GM21381 (cell line): ENCODE data around the gene VAV3.
"Not testable (repeated sequence)": the region's sequence is repeated elsewhere in the genome, so short reads cannot be mapped to it uniquely, and the experiment has no call there.

Experiments
- ATAC-seq: cut with Tn5 transposase; IDR thresholded peaks from one replicate; pipeline ENCODE4 v1.9.1; 2021; ENCODE audit warnings: mild to moderate bottlenecking, moderate library complexity; ENCODE audit not compliant: unreplicated experiment

The VAV3 gene

DNA sequence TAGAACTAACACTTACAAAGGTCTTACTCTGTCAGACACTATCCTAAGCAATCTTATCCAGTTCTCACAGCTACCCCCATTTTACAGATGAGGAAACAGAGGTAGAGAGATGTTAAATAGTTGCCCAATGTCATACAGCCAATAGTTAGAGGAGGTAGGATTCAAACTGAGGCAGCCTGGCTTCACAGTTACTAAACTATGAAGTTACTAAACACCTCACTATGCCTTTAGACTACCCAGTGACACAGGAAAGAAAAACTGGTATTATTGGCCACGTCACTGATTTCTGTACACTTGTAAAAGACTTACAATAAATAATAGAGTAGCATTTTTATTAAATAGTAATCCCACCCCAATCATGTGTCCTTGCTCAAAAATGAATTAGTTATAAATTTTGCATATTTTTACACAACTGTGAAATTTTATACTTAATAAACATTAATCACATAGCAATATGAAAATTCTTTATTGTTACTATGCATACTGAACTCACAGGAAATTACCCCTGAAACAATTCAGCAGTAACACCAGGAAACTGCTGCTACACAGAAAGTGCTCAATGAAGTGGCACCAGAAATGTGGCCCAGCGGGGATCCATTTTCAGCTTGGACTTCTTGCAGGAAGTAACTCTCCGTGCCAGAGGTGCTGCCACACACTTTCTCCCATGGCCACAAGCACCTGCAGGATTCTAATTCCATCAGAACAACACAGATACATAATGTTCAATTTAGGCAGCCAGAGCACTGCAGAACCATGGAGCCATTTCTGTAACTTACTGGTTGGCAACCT is 69.4 kb downstream of the VAV3 start:
- no peak for ATAC-seq

DNA sequence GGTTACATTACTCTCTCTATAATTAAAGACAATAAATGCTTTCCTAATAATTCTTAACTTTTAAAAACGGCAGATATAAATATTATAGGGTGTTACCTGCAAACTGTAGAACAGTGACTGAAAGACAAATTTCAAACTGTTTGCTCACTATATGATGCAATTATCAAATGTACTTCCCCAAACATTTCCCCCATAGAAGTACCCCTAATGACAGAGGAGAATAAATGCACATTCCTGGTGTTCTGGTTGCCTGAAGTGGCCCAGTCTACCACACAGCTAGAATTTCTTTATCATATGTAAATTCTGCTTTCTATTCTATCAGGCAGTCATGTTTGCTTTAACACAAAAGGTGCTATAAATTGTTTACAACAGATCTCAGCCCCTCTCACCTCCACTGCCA is 70.4 kb downstream of the VAV3 start:
- ATAC-seq, result no peak

DNA sequence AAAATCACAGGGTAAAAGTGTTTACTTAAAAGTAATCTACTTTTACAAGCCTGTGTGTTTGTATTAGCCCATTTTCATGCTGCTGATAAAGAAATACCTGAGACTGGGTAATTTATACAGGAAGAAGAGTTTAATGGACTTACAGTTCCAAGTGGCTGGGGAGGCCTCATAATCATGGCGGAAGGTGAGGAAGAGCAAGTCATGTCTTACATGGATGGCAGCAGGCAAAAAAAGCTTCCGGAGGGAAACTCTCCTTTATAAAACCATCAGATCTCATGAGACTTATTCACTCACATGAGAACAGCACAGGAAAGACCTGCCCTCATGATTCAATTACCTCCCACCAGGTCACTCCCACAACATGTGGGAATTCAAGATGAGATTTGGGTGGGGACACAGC is 71.6 kb downstream of the VAV3 start:
- ATAC-seq, result not testable (repeated sequence)

DNA sequence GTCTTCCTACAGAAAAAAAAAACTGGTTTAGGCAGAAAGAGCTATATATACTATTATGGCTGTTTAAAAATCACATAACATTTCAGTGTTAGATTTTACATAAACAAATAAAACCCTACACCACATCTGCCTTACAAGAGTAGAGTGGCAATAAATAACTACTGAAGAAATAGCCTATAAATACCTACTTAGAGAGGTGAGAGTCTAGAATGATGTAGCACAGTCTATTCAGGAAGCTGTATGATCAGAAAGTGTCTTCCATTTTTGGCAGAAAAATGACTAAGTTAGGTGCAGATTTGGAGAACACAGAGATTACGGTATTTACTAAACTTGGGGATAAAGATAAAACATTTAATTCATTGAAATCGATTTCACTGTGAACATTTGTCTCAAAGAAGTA is 75.5 kb downstream of the VAV3 start:
- no peak for ATAC-seq

DNA sequence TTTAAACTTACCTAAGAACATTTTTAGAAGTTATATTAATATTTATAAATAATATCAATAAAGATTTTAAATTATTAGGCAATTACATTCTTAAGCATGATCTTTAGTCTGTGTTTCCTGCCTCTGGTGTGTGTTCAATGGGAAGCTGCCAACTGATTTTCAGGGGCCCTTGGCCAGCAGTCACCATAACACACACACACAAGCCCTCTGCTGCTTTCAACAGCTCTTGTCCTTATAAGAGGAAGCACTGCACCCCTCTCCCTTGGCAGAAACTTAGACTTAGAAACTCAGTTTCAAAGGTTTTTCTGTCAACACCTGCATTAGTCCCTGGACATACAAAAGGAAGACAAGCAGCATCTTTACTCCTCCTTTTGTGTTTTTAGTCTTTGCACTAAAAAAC is 81.4 kb downstream of the VAV3 start:
- no peak for ATAC-seq

DNA sequence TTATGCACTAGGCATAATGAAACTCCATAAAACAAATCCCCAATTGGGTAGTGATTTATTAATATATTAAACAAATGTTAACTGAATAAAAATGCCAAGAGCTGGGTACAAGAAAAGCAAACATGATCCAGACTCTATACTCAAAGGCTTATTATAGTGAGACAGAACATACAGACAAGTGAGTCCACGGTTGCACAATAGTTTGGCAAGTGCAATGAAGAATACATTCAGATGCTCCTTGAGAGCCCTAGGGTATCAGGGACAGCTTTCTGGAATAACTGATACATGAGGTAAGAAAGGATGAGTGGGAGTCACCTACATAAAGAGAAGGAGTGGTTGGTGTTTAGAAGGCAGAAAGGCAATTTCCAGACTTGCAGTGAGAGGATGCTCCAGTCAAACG is 85.1 kb downstream of the VAV3 start:
- no peak for ATAC-seq

DNA sequence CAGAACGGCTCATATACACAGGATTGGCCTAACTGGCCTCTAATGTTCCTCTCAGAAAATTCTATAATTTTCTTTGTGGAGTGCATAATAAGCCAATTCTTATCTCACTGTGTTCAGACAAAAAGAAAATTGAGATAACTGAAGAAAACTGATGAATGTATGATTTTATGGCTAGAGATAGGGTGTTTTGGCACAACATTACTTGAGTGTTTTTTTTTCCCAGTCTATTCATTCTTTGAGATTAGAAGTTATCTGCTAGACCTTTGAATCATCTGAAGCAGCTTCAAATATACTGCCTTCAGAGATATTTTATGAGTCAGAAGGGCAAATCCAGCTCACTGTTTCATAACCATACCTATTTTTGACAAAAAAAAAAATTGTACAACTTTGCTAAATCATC is 85.6 kb downstream of the VAV3 start:
- no peak for ATAC-seq

DNA sequence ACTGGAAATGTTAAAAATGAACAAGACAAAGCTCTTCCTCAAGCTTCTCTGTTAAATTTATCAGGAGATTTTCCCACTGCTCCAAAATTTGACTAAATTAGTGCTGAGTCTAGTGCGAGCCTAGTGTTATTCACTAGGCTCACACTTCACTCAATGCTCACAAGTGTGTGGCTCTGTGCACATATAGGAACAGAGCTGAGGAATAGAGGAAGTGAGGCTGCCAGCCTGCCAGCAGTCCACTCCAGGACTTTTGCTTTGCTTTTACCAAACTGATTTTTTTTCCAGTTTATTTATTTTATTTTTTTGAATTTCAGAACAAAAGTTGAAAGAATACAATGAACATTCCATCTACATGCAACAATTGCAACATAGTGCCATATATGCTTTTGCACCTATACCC is 87.2 kb downstream of the VAV3 start:
- ATAC-seq, result no peak

DNA sequence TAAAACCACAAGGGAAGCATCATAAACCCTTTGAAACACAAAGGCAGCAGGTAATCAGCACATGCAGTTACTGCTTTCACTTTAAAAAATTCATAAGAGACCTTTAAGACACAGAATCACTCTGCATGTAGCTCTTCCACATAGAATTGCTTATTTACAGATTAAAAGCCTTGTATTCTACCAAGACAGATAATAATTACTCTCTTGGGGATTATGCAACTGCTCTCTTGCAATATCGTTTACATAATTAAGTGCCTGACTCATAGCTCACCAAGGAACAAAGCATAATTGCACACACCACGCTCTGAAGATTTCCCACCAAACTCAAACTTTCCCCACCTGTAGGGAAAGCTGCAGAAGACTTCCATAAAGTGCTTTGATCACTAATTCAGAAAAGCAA is 87.9 kb downstream of the VAV3 start:
- ATAC-seq, result no peak

DNA sequence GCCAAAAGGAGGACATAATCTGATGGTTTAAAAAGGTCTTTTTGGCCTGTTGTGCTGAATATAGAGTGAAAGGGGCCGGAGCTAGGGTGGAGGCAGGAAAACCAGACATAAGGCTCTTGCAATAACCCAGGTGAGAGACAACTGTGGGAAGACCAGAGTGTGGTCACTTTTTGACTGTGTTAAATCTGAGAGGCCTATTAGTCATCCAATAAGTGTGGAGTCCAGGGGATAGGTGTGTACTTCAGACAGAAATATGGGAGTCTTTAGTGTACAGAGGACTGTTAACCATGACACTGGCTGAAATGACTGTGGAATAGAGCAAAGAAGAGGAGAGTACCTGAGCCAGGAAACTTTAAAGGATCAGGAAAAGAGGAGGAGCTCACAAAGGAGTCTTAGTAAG is 89.3 kb downstream of the VAV3 start:
- ATAC-seq, result no peak

DNA sequence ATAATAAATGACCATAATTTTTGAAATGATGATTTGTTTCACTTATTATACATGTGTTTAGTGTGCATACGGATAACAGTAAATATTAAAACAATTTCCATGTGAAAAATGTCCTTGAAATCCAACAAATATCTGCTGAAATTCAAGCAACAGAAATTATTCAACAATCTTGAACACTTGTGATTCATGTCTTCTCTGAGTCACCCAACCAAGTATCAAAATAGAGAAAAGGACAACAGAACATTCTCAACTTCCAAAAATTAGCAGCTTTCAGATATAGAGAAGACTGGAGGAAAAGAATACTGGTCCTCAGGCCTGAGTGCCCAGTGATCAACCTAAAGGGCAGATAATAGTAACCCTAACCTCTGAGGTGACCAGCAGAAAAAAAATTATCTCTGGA is 90.8 kb downstream of the VAV3 start:
- ATAC-seq, result no peak

DNA sequence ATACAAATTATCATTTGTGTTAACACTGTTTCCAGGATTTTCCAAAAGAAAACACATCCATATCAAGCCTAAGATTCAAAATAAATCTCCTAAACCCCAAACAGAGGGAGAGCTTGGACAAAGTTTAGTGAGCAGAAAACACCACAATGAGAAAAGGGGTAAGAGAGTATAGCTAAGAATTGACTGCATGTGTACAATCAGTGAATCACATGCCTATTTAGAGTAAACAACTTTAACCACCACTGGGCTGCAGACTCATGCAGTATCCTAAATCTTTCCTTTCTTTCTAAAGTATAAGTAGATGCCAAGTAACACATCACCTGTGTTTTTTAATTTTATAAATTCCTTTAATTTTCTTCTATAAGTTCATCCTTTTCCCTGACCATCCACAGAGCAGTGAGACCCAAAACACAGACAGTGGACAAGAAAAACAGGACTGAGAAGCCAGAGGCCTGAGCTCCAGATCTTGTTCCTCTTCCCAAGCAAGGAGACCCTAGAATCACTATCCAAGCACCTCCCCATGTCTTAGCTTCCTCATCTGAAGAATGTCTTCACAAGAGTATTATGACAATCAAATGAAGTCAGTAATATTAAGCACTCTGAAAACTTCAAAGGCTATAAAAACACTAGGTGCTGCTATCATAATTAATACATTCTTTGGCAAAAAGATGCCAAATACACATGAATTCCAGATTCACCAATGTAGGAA is 93.1 kb downstream of the VAV3 start:
- ATAC-seq, result no peak

DNA sequence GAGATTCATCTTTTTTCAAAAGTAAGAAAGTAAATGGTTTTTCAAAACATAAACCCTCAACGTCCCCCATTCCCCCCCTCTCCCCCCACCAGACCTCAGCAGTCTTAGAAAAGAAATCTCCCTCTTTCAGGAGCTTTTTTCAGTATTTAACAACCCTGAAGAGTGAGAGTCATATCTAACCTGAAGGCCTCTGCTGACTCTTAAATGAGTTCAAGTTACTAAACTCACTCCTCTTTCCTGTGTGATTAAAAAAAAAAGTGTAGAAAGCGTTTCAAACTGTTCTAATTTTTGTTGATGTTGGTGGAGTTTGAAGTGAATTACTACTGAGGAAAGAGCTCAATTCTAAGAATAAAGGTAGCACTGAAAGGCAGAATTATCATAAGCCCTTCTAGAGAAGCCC is 93.7 kb downstream of the VAV3 start:
- ATAC-seq, result no peak

DNA sequence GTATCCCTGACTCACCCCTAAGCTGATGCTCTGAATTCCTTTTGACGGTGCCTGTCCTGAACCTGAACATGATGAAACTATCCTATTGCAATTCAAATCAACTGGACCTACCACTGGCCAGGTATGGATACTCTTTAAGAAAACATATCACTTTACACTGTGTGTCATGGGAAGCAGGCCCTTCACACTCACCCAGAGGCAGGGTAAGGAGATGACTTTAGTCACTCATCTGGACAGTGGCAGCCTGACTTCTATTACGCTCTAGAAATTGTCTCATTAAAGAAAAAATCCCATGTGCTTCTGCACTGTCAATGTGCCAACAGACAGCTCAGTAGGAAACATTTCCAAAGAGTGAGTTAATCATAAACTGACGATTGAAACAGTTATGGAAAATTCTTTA is 94.3 kb downstream of the VAV3 start:
- no peak for ATAC-seq

DNA sequence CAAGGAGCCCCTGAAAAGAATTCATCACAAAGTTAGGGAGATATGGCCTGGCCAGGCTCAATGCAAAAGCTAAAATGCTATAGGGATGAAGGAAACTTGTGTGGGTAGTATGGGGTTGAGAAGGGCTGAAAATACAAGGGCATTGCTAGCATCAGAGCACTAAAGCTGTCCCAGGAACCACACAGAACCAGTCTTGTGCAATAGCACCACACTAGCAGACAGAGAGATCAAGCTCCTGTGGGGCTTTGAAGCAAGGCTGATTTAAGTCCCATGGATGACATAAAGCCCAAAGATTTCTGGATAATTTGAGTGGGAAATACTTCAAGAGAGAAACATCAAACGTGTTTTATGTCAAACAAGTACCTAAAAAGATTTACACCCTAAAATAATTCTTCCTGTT is 97.1 kb downstream of the VAV3 start:
- ATAC-seq, result no peak

DNA sequence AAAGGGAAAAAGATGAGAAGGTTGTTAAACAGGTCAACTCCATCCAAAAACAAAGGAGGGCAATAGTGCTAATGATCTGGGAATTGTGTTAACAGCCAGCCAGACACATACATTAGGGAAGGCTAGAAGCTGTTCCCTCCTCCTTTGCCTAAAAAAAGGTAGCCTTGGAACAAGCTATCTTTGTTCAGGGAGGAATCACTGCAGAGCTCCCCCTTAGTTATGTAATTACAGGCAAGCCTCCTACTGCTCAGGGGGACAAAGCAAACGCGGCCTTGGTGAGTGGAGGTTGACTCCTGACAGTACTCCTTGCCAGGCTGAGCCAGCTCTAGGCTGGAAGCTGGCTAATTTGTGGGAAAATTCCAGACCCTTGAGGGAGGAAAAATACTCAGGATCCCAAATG is 97.6 kb downstream of the VAV3 start:
- ATAC-seq, result no peak

DNA sequence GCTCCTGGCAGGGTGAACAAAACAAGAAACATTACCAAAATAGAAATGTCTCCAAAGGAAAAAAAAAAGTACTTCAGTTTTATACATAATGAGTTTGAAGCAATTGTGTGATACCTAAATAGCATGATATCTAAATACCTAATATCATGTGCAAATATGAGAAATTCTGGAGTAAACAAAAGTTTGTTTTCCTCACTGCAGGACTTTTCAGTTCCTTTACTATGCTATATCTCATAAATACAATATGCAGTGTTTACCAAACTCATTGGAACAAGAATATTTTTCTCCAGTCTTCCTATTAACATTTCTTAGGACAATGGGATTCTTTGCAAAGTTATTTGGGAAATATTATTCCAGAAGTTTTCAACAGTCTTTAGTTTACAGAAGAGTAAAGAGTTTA is 98.1 kb downstream of the VAV3 start:
- no peak for ATAC-seq

DNA sequence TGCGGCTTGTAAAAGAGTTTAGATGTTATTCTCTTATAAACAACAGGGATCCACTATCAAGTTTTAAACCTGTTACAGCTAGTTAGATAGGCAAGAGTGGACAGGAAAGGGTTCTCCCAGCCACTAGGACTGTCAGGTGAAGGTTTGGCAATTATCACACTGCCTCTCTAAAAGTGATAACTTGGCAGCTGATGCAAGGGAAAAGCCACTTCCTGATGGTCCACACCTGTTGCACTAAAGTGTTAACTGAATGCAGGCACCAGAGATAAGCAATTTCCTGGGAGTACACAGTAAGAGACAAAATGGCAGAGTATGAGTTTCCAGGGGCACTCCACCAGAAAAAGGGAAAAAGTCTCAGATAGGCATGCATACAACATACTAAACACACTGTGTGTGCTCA is 99.4 kb downstream of the VAV3 start:
- no peak for ATAC-seq

DNA sequence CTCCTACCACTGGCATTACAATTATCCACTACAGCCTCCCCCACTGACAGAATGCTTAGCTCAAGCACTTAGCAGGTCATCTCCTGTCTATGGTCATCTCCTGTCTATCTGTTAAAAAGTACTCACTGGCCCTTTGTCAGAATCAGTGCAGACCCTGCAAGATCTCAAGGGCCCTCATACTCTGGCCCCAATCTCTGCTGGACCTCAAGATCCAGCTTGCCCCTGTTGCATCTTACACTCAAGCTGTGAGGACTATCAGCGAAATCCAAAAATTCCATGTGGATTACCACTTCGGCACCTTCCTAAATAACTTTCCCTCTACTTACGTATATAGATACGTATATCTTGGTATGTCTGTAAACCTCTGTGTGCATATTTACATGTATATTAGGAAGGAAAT is 101.6 kb downstream of the VAV3 start:
- ATAC-seq, result no peak

DNA sequence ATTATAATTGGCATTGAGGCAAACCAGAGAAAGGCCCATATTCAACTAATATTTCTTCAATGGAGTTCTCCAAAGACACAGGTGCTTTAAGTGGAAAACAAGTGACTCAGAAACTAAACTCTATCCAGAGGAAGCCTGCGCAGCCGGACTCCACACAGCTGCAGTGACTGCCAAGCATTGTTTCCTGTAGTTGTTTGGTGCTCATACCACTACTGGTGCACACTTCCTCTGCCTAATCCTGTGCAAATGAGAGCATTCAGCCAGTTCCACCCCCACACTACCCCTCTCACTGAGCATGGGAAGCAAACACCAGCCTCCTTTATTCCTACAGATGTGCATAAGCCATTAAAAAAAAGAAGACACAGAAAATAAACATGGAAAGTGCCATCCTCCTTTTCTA is 102.9 kb downstream of the VAV3 start:
- no peak for ATAC-seq

DNA sequence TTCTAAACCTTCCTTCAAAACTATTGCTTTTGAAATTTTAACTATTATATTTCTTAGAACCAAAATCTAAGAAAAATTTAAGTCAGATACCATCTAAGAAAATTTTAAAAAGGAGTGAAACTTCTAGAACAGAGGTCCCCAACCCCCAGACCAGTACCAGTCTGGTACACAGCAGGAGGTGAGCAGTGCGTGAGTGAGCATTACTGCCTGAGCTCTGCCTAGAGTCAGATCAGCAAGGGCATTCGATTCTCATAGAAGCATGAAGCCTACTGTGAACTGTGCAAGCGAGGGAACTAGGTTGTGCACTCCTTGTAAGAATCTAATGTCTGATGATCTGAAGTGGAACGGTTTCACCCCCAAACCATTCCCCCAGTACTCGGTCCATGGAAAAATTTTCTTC is 106.7 kb downstream of the VAV3 start:
- no peak for ATAC-seq

DNA sequence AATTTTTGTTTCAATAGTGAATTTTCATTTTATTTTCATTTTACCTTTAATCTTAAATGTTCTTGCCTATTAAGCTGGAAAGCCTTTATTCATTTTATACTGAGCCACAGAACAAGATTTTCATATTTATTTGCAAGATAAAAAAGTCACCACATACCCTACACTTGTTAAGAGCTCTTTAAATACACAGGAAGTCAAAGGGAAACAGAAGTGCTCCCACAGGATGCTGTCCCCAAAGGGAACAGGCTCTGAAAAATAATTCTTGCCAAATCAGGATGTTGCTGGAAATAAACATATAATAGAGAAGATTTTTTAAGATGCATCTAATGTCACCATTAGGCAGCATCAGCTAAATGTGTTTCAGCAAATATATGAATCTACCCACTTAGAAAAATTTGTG is 113.6 kb downstream of the VAV3 start:
- ATAC-seq, result no peak
